Cardiac fibroblast (primary cell): ENCODE results near the gene CHST14.

Source experiments
- DNase-seq, 2 donors: peaks; one replicate each; pipeline versions ENCODE4 v3.0.0 to v3.0.0-alpha.2; 2010; ENCODE audit warnings: low read depth in 2 of 2
- H3K4me3 ChIP-seq, 2 donors: replicated peaks in 1 of 2; 1 replicate in 1 of 2; 2 replicates in 1 of 2; pipeline ENCODE4 v1.5.1; 2011; ENCODE audit warnings: low read depth in 2 of 2, low read length in 2 of 2, mild to moderate bottlenecking in 2 of 2, moderate library complexity in 1 of 2
- TF ChIP-seq, protein P1 (sequence below): IDR thresholded peaks from one replicate; pipeline ENCODE4 v1.5.1; 2011; ENCODE audit warnings: low read depth, mild to moderate bottlenecking, low read length, inconsistent platforms

The CHST14 gene

DNA sequence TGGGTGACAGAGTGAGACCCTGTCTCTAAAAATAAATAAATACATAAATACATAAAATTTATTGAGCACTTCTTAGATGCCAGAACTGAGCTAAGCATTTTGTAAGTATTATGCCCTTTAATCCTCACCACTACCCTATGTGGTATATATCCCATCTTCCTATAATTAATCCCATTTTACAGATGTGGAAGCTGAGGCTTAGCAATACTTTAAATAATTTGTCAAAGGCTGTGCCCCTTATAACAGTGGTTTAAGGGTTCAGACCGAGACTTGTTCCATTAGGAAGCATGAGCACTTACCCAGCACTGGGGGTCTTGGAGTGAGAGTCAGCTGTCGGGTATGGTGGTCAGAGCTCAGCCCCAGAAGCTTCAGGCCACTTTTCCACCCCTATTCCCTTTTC is 7.5 kb upstream of the CHST14 start:
- no peak overlapping the region for H3K4me3 ChIP-seq
- TF ChIP-seq, protein P1, sequence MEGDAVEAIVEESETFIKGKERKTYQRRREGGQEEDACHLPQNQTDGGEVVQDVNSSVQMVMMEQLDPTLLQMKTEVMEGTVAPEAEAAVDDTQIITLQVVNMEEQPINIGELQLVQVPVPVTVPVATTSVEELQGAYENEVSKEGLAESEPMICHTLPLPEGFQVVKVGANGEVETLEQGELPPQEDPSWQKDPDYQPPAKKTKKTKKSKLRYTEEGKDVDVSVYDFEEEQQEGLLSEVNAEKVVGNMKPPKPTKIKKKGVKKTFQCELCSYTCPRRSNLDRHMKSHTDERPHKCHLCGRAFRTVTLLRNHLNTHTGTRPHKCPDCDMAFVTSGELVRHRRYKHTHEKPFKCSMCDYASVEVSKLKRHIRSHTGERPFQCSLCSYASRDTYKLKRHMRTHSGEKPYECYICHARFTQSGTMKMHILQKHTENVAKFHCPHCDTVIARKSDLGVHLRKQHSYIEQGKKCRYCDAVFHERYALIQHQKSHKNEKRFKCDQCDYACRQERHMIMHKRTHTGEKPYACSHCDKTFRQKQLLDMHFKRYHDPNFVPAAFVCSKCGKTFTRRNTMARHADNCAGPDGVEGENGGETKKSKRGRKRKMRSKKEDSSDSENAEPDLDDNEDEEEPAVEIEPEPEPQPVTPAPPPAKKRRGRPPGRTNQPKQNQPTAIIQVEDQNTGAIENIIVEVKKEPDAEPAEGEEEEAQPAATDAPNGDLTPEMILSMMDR = no peak
- no peak for DNase-seq

DNA sequence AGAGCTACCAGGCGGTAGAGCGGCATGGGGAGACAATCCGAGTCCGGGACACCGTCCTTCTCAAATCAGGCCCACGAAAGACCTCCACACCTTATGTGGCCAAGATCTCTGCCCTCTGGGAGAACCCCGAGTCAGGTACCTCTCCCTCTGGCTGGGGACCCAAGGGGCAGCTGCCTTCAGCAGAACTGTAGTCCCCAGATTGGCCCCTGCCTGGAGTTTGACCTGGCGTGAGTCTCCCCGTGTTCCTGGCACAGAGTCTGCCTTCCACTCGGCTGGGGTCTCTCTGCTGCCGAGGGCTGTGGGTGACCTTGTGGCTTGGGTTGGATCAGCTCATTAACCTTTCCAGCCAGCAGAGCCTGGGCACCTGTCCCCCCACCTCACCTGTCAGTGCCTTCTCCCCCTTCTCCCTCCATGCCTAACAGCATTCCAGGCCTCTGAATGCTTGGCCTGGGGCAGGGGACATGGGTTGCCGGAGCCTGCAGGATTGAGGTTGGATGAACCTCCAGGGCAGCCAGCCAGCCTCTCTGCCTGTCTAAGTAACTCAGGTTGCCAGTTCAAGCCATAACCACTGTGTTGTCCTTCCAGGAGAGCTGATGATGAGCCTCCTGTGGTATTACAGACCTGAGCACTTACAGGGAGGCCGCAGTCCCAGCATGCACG is 6.8 kb upstream of the CHST14 start:
- TF ChIP-seq, protein P1 = no peak
- H3K4me3 ChIP-seq = no peak overlapping the region

DNA sequence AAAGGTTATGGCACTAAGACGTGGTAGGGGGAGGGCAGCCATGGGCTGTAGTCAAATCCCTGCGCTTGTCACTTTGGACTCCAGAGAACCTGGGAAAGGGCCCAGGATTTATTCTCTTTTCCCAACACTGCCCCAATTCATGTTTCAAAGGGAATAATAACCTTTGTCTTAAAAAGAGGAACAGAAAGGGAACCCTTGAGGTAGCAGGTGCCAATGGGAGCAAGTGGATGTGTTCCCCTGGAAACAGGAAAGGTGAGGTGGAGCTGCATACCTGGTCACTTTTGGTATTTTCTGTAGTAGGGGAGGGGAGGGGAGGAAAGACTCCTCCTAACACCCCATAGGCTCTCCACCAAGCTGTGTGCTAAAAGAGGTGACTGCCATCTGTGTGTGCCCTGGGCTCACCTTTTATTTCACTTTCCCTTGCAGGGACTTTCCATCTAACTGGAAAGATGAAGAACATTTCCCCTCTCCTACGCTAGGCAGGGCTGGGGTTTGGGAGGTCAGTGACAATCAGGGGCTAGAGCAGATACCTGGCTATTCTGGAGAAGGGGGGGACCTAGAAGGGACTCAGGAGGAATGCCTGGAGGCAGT is 6.1 kb upstream of the CHST14 start:
- no peak overlapping the region for H3K4me3 ChIP-seq
- TF ChIP-seq, protein P1 = no peak
- DNase-seq = no peak

More for the DNA sequence above, 6.8 kb upstream of the CHST14 start:
- DNase-seq = no peak

DNA sequence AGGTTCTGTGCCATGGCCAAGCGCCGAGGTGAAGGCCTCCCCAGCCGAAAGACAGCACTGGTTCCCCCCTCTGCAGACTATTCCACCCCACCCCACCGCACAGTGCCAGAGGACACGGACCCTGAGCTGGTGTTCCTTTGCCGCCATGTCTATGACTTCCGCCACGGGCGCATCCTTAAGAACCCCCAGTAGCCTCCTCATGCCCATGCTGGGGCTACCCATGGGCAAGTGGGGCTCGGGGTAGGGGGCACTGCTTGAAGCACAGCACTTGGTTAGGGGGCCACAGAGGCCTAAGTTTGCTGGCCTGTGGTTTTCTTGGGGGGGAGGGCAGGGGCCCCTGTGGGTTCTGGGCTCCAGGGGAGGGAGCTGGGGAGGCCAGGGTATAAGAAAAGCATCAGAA is 4.8 kb upstream of the CHST14 start:
- H3K4me3 ChIP-seq = no peak overlapping the region
- TF ChIP-seq, protein P1 = no peak
- DNase-seq = no peak

DNA sequence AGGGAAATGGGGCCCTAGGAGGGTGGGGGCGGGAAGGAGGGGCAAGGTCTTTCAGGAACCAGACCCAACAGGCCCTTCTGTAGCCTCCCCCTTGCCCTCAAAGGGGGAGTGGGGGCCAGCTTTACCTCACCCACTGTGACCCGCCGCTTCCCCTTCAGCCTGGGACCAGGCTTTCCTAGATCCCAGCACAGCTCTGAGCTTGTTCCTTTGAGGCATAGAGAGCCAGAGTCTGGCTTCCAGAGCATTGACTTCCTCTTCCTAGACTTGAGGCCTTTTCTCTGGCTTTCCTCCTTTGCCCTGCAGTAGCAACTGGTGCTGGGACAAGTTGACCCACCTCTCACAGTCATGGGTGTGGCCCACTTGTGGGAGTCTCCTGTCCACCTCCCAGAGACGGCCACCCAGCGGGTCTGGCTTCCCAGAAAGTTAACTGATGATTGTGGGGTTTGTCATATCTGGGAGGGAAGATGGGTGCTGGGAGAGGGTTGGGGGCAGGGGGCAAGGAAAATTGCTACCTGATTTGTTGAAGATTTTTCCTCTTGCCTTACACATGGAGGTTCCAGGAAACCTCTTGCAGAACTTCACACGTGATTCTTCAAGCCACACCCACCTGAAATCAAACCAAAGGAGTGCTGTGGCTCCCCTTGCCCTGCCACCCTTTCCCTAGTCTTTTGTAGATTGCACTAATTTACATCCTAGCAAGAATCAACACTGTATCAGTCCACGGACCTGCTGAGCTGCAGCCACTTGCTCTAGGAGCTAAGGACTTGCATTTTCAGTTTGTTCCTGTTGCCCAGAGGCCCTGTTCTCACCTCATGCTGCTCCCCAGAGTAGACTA is 4.1 kb upstream of the CHST14 start:
- no peak for DNase-seq
- TF ChIP-seq, protein P1 = no peak

DNA sequence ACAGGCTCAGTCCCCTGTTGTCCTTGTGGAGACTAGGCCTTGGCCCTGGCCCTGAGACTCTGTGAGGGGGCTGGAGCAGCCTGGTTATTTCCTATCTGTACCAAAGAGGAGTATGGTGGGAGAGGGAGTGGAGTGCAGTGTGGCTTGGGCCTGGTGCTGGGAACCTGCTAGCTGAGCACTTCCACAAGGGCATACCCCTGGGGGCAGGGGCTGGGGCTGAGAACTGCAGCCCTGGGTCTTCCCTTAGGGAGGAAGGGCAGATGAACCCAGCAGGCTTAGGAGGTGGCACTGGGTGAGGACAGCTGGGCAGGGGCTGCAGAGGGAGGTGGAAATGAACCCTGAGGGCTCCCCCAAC is 3.5 kb upstream of the CHST14 start:
- no peak for DNase-seq
- no peak overlapping the region for H3K4me3 ChIP-seq
- TF ChIP-seq, protein P1 = no peak

More for the DNA sequence above, 4.1 kb upstream of the CHST14 start:
- H3K4me3 ChIP-seq = no peak overlapping the region
